Measurements from ENCODE around the gene PLAC1. TPM values are rescaled to one million over a fixed set of nuclear protein-coding genes. Genes with fewer than 3 reads are reported as not detected.

PLAC1 gene
- total and polyA plus RNA-seq, 2 of the 13 experiments (the other 11 are each of a cell fraction or from before 2014, with no cell fraction given), result 0.40 to 2.7 TPM

DNA sequence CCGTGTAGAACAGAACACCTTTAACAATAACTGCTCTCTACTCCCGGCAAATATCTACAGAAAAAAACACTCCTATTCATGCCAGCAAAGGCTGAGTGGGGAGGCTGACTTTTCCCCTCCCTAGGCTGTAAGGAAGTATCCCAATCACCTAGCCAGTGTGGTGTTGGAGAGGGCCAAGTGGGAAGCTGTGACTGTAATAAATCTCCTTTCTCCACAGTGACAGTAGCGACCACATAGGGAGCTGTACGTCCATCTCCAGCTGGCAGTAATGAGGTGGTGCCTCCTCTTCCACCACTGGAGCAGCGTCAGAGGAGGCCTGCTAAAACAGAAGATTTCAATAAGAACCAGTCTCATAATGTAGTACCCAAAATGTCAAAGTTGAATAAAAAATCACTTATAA is 47.9 kb upstream of the PLAC1 start:
- Histone ChIP-seq H3K9ac (ENCODE audit: insufficient read depth, low read depth, low read length) (no peak overlapping the region), H3K4me3 (replicated peaks in 1 of 3; ENCODE audit: insufficient read depth in 1 of 3, low read depth in 2 of 3, low read length in 3 of 3) (no peak overlapping the region), H3K27ac (ENCODE audit: extremely low read length, insufficient read depth, low read length) (no peak overlapping the region), H3K27me3 (ENCODE audit: control insufficient read depth in 1 of 2, insufficient read depth in 2 of 2, low read length in 2 of 2) (no peaks in the 10 kb centered on the region), H3K9me3 (ENCODE audit: low read length) (no peaks in the 10 kb centered on the region), H3K79me2 (ENCODE audit: insufficient read depth, low read length) (no peaks in the 10 kb centered on the region), H3K4me1 (ENCODE audit: insufficient read depth, low read length) (no peaks in the 10 kb centered on the region), H3K36me3 (replicated peaks in 1 of 2; ENCODE audit: control insufficient read depth in 1 of 2, insufficient read depth in 2 of 2, low read length in 2 of 2) (no peaks in the 10 kb centered on the region), H3K4me2 (ENCODE audit: low read depth, low read length) (no peak overlapping the region), H4K20me1 (ENCODE audit: insufficient read depth, low read length) (no peaks in the 10 kb centered on the region), H2AFZ (ENCODE audit: low read length) (no peak overlapping the region)
- FAIRE-seq (no peak), DNase-seq (ENCODE audit: low spot score) (no peak), ATAC-seq (no peak)
- no TSS peak for BruUV-seq (replicated peaks)
- intact Hi-C loops (cut with micrococcal nuclease; ENCODE audit: unreplicated experiment) (no loop called here), in situ Hi-C loops (cut with HindIII; ENCODE audit: extremely low pct_ligation_motif_present, low pct_unique_long_range_greater_than_20kb) (no loop called here)
- 30% methylated on average over 5 of the region's 5 CpGs for WGBS (ENCODE audit: low lambda C conversion rate)
- no peak for TF ChIP-seq ZNF468 (CRISPR knock-in tag; IDR thresholded peaks at IDR 0.05)
- no peak for TF ChIP-seq ZNF17 (CRISPR knock-in tag; IDR thresholded peaks at IDR 0.05)
- TF ChIP-seq BCLAF1 (IDR thresholded peaks at IDR 0.05), result no peak
- TF ChIP-seq MEIS1 (CRISPR knock-in tag; IDR thresholded peaks at IDR 0.05; ENCODE audit: borderline replicate concordance), result no peak
- no peak for TF ChIP-seq RBM22 (optimal IDR thresholded peaks at IDR 0.05; ENCODE audit: low read length)
- TF ChIP-seq ZBTB7A (CRISPR knock-in tag; IDR thresholded peaks at IDR 0.05), result no peak
- no peak for TF ChIP-seq CBX1 (IDR thresholded peaks at IDR 0.05; ENCODE audit: low read depth)
- TF ChIP-seq MED8 (CRISPR knock-in tag; IDR thresholded peaks at IDR 0.05; ENCODE audit: insufficient replicate concordance), result no peak
- TF ChIP-seq NFYB (CRISPR knock-in tag; IDR thresholded peaks at IDR 0.05), result no peak
- no peak for TF ChIP-seq POLR2G (IDR thresholded peaks at IDR 0.05; ENCODE audit: low read depth, low read length)
- TF ChIP-seq ZNF20 (CRISPR knock-in tag; IDR thresholded peaks at IDR 0.05), result no peak
- ChIA-PET POLR2A (no interaction called here), CTCF (ENCODE audit: low intra/inter-chr PET ratio, low total read pairs) (no interaction called here)

Data from HepG2 (cell line).